Stomach (tissue), 9 donors: ENCODE measurements around the gene OBSCN. TPM values are rescaled to one million over a fixed set of nuclear protein-coding genes. Genes with fewer than 3 reads are reported as not detected.

ENCODE experiments used
- DNase-seq, 2 donors: peaks; one replicate each; pipeline versions ENCODE4 v3.0.0 to v3.0.0-alpha.2; 2013 to 2019
- H3K27ac ChIP-seq, 5 donors: fragments of 200-600 bp in 4 of 5; sonication (generic) in 4 of 5; one replicate each; pipeline ENCODE4 v1.5.1; 2013 to 2019; ENCODE audit warnings: mild to moderate bottlenecking in 1 of 5, moderate library complexity in 1 of 5
- H3K27me3 ChIP-seq, 3 donors: fragments of 200-600 bp; sonication (generic); one replicate each; pipeline ENCODE4 v1.5.1; 2017 to 2019; ENCODE audit warnings: mixed run types in 1 of 3
- H3K36me3 ChIP-seq, 4 donors: fragments of 200-600 bp; sonication (generic); 1 replicate in 3 of 4; 2 replicates in 1 of 4; pipeline ENCODE4 v1.5.1; 2016 to 2019
- H3K4me1 ChIP-seq, 4 donors: fragments of 200-600 bp; sonication (generic); one replicate each; pipeline ENCODE4 v1.5.1; 2016 to 2019
- H3K4me3 ChIP-seq, 4 donors: fragments of 200-600 bp; sonication (generic) in 3 of 4; one replicate each; pipeline ENCODE4 v1.5.1; 2016 to 2019; ENCODE audit warnings: mild to moderate bottlenecking in 1 of 4
- H3K9me3 ChIP-seq, 4 donors: fragments of 200-600 bp; sonication (generic); one replicate each; pipeline ENCODE4 v1.5.1; 2016 to 2019
- CTCF ChIP-seq, 7 experiments: fragments of 450-650 bp in 4 of 7; fragments of 200-600 bp in 3 of 7; sonication (generic) in 3 of 7; IDR thresholded peaks; one replicate each; pipeline ENCODE4 v1.5.1; 2016 to 2019; ENCODE audit warnings: antibody characterized with exemption in 7 of 7, control low read depth in 2 of 7, mild to moderate bottlenecking in 1 of 7
- EP300 ChIP-seq: sonication (generic); formaldehyde crosslinking; IDR thresholded peaks from one replicate; pipeline ENCODE4 v1.6.1; 2017; ENCODE audit warnings: antibody characterized with exemption
- POLR2A ChIP-seq, 4 donors: fragments of 450-650 bp; IDR thresholded peaks; one replicate each; pipeline ENCODE4 v1.6.1; 2016; ENCODE audit warnings: antibody characterized with exemption in 4 of 4, control low read depth in 2 of 4, mild to moderate bottlenecking in 1 of 4, moderate library complexity in 1 of 4
- POLR2AphosphoS5 ChIP-seq, 3 donors: sonication (generic); formaldehyde crosslinking; IDR thresholded peaks; one replicate each; pipeline ENCODE4 v1.6.1; 2016; ENCODE audit warnings: antibody characterized with exemption in 3 of 3
- WGBS, 5 donors: extraction: QIAGEN DNeasy Blood & Tissue Kit in 3 of 5; methylation state at CpG; one replicate each; pipeline versions ENCODE4 v1.1.5 to v1.1.7; 2013 to 2018; 5-methylcytosine and 5-hydroxymethylcytosine counted together
- intact Hi-C: fragments of 100-400 bp; cut with DNase I; formaldehyde crosslinking; loops from one replicate; pipeline ENCODE4 v1.15.1; 2023; ENCODE audit warnings: low total_unique reads
- polyA plus RNA-seq, 3 donors: library from polyadenylated mRNA; stranded (reverse); fragments of 200-250 nt; gene quantifications; one replicate each; pipeline ENCODE4 v1.2.3, GENCODE V29; 2013
- total RNA-seq, 5 donors: library from RNA; depleted of rRNA; stranded (reverse); fragments of >200 nt; gene quantifications; one replicate each; pipeline versions ENCODE4 v1.1.0 to v1.2.3, GENCODE V29; 2014 to 2016
- donor health status: healthy with polysubstance abuse.
- donor health status: Bipolar disorder and iron deficiency.
- donor health status: healthy.

The OBSCN gene
- total and polyA plus RNA-seq, 8 donors: 7.2 to 111 (median 24.7) TPM

GRCh38 chr1:228410015-228410414 lies 202.2 kb downstream of the OBSCN start:
- no peak overlapping the region for H3K4me3 ChIP-seq
- H3K4me1 ChIP-seq: peaks cover 14 to 32% (median 28%) of the 10 kb centered on the region in 4 donors
- DNase-seq: no peak
- H3K36me3 ChIP-seq: peaks cover 0 to 16% (median 11%) of the 10 kb centered on the region in 4 donors
- H3K9me3 ChIP-seq: no peaks in the 10 kb centered on the region
- intact Hi-C loops: no loop called here
- 88 to 93% (median 91%) methylated on average over 8 of the region's 8 CpGs for WGBS, 5 donors
- H3K27ac ChIP-seq: no peak overlapping the region
- peaks cover 0 to 8% (median 6%) of the 10 kb centered on the region in 3 donors for H3K27me3 ChIP-seq
- TF ChIP-seq POLR2A (IDR thresholded peaks at IDR 0.05) (no peak), POLR2AphosphoS5 (IDR thresholded peaks at IDR 0.05) (no peak), CTCF (IDR thresholded peaks at IDR 0.05) (no peak), EP300 (no peak)

GRCh38 chr1:228410671-228411070 lies 202.8 kb downstream of the OBSCN start:
- Histone ChIP-seq H3K4me3 (no peak overlapping the region), H3K4me1 (peaks cover 7 to 27% (median 23%) of the 10 kb centered on the region in 4 donors), H3K27me3 (peaks cover 0 to 15% (median 13%) of the 10 kb centered on the region in 3 donors), H3K27ac (no peak overlapping the region), H3K9me3 (no peaks in the 10 kb centered on the region), H3K36me3 (peaks cover 0 to 16% (median 11%) of the 10 kb centered on the region in 4 donors)
- 86 to 93% (median 90%) methylated on average over 6 to 11 of the region's 11 CpGs for WGBS, 5 donors
- DNase-seq: no peak
- TF ChIP-seq POLR2AphosphoS5 (IDR thresholded peaks at IDR 0.05): no peak
- TF ChIP-seq CTCF (IDR thresholded peaks at IDR 0.05): no peak
- TF ChIP-seq POLR2A (IDR thresholded peaks at IDR 0.05): no peak
- no peak for TF ChIP-seq EP300
- intact Hi-C loops: no loop called here

GRCh38 chr1:228411121-228411520 lies 203.3 kb downstream of the OBSCN start:
- intact Hi-C loops: no loop called here
- Histone ChIP-seq H3K4me1 (peaks cover 10 to 28% (median 23%) of the 10 kb centered on the region in 4 donors), H3K27me3 (peaks cover 0 to 19% (median 17%) of the 10 kb centered on the region in 3 donors), H3K9me3 (no peaks in the 10 kb centered on the region), H3K4me3 (no peak overlapping the region), H3K36me3 (peaks cover 0 to 16% (median 11%) of the 10 kb centered on the region in 4 donors), H3K27ac (no peak overlapping the region)
- TF ChIP-seq POLR2AphosphoS5 (IDR thresholded peaks at IDR 0.05) (no peak), EP300 (no peak), POLR2A (IDR thresholded peaks at IDR 0.05) (no peak), CTCF (IDR thresholded peaks at IDR 0.05) (no peak)
- WGBS, 5 donors: 92 to 98% (median 94%) methylated on average over 5 of the region's 5 CpGs
- no peak for DNase-seq

GRCh38 chr1:228411548-228412430 lies 203.9 kb downstream of the OBSCN start:
- Histone ChIP-seq H3K27me3 (peaks cover 0 to 26% (median 24%) of the 10 kb centered on the region in 3 donors), H3K36me3 (peaks cover 0 to 16% (median 11%) of the 10 kb centered on the region in 4 donors), H3K4me1 (peaks cover 17 to 35% (median 29%) of the 10 kb centered on the region in 4 donors), H3K4me3 (no peak overlapping the region), H3K9me3 (no peaks in the 10 kb centered on the region), H3K27ac (no peak overlapping the region)
- intact Hi-C loops: no loop called here
- TF ChIP-seq EP300: no peak
- TF ChIP-seq POLR2A (IDR thresholded peaks at IDR 0.05): no peak
- no peak for TF ChIP-seq POLR2AphosphoS5 (IDR thresholded peaks at IDR 0.05)
- TF ChIP-seq CTCF (IDR thresholded peaks at IDR 0.05): no peak
- no peak for DNase-seq
- WGBS, 5 donors: 85 to 95% (median 90%) methylated on average over 9 of the region's 9 CpGs
